ENCODE data around the gene NEDD8. TPM values are rescaled to one million over a fixed set of nuclear protein-coding genes. Genes with fewer than 3 reads are reported as not detected.

NEDD8 gene
- total and polyA plus RNA-seq, 10 donors: 98.6 to 237 (median 127) TPM

GRCh38 chr14:24172871-24173281, 59.3 kb downstream of the NEDD8 start:
- DNase-seq: no peak
- 67 to 89% (median 72%) methylated on average over 19 to 20 of the region's 20 CpGs for WGBS, 5 donors
- no peaks in the 10 kb centered on the region for H3K9me3 ChIP-seq
- intact Hi-C loops (cut with DNase I; ENCODE audit: low total_unique reads): no loop called here
- TF ChIP-seq CTCF (IDR thresholded peaks at IDR 0.05 in 8 of 11, conservative IDR thresholded peaks at IDR 0.05 in 3 of 11): no peak
- TF ChIP-seq POLR2AphosphoS5 (IDR thresholded peaks at IDR 0.05): peak in 1 of 3 donors; percentile 63
- TF ChIP-seq POLR2A (IDR thresholded peaks at IDR 0.05): no peak
- H3K36me3 ChIP-seq: peaks cover 0 to 86% (median 51%) of the 10 kb centered on the region in 6 donors
- peaks cover 6 to 40% (median 26%) of the 10 kb centered on the region in 6 donors for H3K4me1 ChIP-seq
- H3K27me3 ChIP-seq (replicated peaks in 1 of 7): no peaks in the 10 kb centered on the region
- H3K4me3 ChIP-seq: peak overlapping the region in 4 of 8 donors; percentile 47 to 72 (median 53)
- H3K27ac ChIP-seq: peak overlapping the region in 2 of 8 donors; percentile 72 to 77

- Histone ChIP-seq H3K9me3 (no peaks in the 10 kb centered on the region), H3K4me3 (peak overlapping the region; percentile 34 to 72 (median 49)), H3K27me3 (replicated peaks in 1 of 7) (no peaks in the 10 kb centered on the region), H3K36me3 (peaks cover 0 to 86% (median 48%) of the 10 kb centered on the region in 6 donors), H3K4me1 (peaks cover 6 to 45% (median 28%) of the 10 kb centered on the region in 6 donors), H3K27ac (peak overlapping the region in 5 of 8 donors; percentile 54 to 77 (median 67))
- 22 to 32% (median 30%) methylated on average over 26 to 30 of the region's 30 CpGs for WGBS, 5 donors
- TF ChIP-seq POLR2A (IDR thresholded peaks at IDR 0.05) (no peak), CTCF (IDR thresholded peaks at IDR 0.05 in 8 of 11, conservative IDR thresholded peaks at IDR 0.05 in 3 of 11) (no peak)
- intact Hi-C loops (cut with DNase I; ENCODE audit: low total_unique reads): no loop called here
- DNase-seq: no peak
Measured at GRCh38 chr14:24172261-24172860, 59.8 kb downstream of the NEDD8 start.

- DNase-seq: peak; percentile 94
- WGBS, 5 donors: 7 to 16% (median 13%) methylated on average over 28 to 63 of the region's 63 CpGs
- peak within 1 kb of the TSS in 6 of 8 donors; percentile 35 to 77 (median 64) for H3K27ac ChIP-seq
- no peaks in the 10 kb centered on the region for H3K9me3 ChIP-seq
- H3K4me1 ChIP-seq: peaks cover 6 to 52% (median 31%) of the 10 kb centered on the region in 6 donors
- TF ChIP-seq CTCF (IDR thresholded peaks at IDR 0.05 in 8 of 11, conservative IDR thresholded peaks at IDR 0.05 in 3 of 11) (no peak), POLR2AphosphoS5 (IDR thresholded peaks at IDR 0.05) (peak; percentile 77 to 90 (median 77)), POLR2A (IDR thresholded peaks at IDR 0.05) (no peak)
- intact Hi-C loops (cut with DNase I; ENCODE audit: low total_unique reads): no loop called here
- H3K4me3 ChIP-seq: peak within 1 kb of the TSS; percentile 34 to 72 (median 49)
- H3K27me3 ChIP-seq (replicated peaks in 1 of 7): no peaks in the 10 kb centered on the region
- H3K36me3 ChIP-seq: peaks cover 0 to 86% (median 46%) of the 10 kb centered on the region in 6 donors
Measured at GRCh38 chr14:24171422-24172260, 60.5 kb downstream of the NEDD8 start, which contains the start of gene REC8. Gene REC8, plus strand, starts transcription at chr14:24172080. Its CDS starts 473 bp downstream, at chr14:24172553.

Data from spleen (tissue), 11 donors.